Measurements from ENCODE around the gene SIGLEC5. TPM values are rescaled to one million over a fixed set of nuclear protein-coding genes. Genes with fewer than 3 reads are reported as not detected.
A peak's percentile ranks its signal among the peaks of the same experiment; 100 is the strongest.

Gene SIGLEC5
- total RNA-seq, 2 donors from 2014 or later: not detected

GRCh38 chr19:51594774-51595109 lies 35.5 kb downstream of the SIGLEC5 start:
- peak overlapping the region; percentile 67 for H3K27ac Mint-ChIP-seq

GRCh38 chr19:51593969-51594773 lies 36.0 kb downstream of the SIGLEC5 start:
- Histone ChIP-seq H3K4me3 (ENCODE audit: low read length) (peak overlapping the region; percentile 94), H3K27ac (ENCODE audit: low read depth, low read length) (no peak overlapping the region), H3K27me3 (ENCODE audit: control insufficient read depth, insufficient read depth, low read length, poor library complexity, severe bottlenecking) (peaks cover 11% of the 10 kb centered on the region), H3K4me1 (ENCODE audit: control insufficient read depth, insufficient read depth, low read length) (no peaks in the 10 kb centered on the region), H3K9ac (ENCODE audit: extremely low read depth, low read length, poor library complexity, severe bottlenecking) (peak overlapping the region; percentile 44), H3K36me3 (ENCODE audit: control insufficient read depth, insufficient read depth, low read length) (peaks cover 6% of the 10 kb centered on the region), H3K9me3 (ENCODE audit: control insufficient read depth, low read length) (no peaks in the 10 kb centered on the region)
- 1 to 2% methylated on average over 39 to 61 of the region's 61 CpGs for WGBS, 2 experiments (ENCODE audit: insufficient coverage in 1 of 2, insufficient read length in 1 of 2)
- Mint-ChIP-seq H3K4me1 (peaks cover 13% of the 10 kb centered on the region), H3K36me3 (ENCODE audit: low read depth) (peaks cover 6% of the 10 kb centered on the region), H3K9me3 (no peaks in the 10 kb centered on the region), H3K27me3 (ENCODE audit: insufficient read depth) (peaks cover 11% of the 10 kb centered on the region), H3K27ac (peak overlapping the region; percentile 67), H3K4me3 (peak overlapping the region; percentile 76)
- no peak for TF ChIP-seq CTCF (conservative IDR thresholded peaks at IDR 0.05)
- peak; percentile 95 for DNase-seq

More at GRCh38 chr19:51594774-51595109, 35.5 kb downstream of the SIGLEC5 start:
- TF ChIP-seq CTCF (conservative IDR thresholded peaks at IDR 0.05): no peak
- Mint-ChIP-seq H3K4me1 (peaks cover 13% of the 10 kb centered on the region), H3K27me3 (ENCODE audit: insufficient read depth) (peaks cover 11% of the 10 kb centered on the region), H3K9me3 (no peaks in the 10 kb centered on the region), H3K4me3 (peak overlapping the region; percentile 76), H3K36me3 (ENCODE audit: low read depth) (peaks cover 2% of the 10 kb centered on the region)
- H3K9me3 ChIP-seq (ENCODE audit: control insufficient read depth, low read length): no peaks in the 10 kb centered on the region
- peak overlapping the region; percentile 44 for H3K9ac ChIP-seq (ENCODE audit: extremely low read depth, low read length, poor library complexity, severe bottlenecking)
- no peak overlapping the region for H3K27ac ChIP-seq (ENCODE audit: low read depth, low read length)
- no peaks in the 10 kb centered on the region for H3K4me1 ChIP-seq (ENCODE audit: control insufficient read depth, insufficient read depth, low read length)
- no peak for DNase-seq
- peaks cover under 1% of the 10 kb centered on the region for H3K36me3 ChIP-seq (ENCODE audit: control insufficient read depth, insufficient read depth, low read length)
- WGBS, 2 experiments (ENCODE audit: insufficient coverage in 1 of 2, insufficient read length in 1 of 2): 37 to 55% methylated on average over 6 of the region's 6 CpGs
- peak overlapping the region; percentile 94 for H3K4me3 ChIP-seq (ENCODE audit: low read length)
- H3K27me3 ChIP-seq (ENCODE audit: control insufficient read depth, insufficient read depth, low read length, poor library complexity, severe bottlenecking): peaks cover 11% of the 10 kb centered on the region

- H3K9me3 ChIP-seq (ENCODE audit: control insufficient read depth, low read length): peaks cover 3% of the 10 kb centered on the region
- H3K9ac ChIP-seq (ENCODE audit: extremely low read depth, low read length, poor library complexity, severe bottlenecking): no peak overlapping the region
- Mint-ChIP-seq H3K4me3 (peak overlapping the region; percentile 76), H3K4me1 (peaks cover 13% of the 10 kb centered on the region), H3K27me3 (ENCODE audit: insufficient read depth) (peaks cover 11% of the 10 kb centered on the region), H3K36me3 (ENCODE audit: low read depth) (peaks cover 9% of the 10 kb centered on the region), H3K27ac (no peak overlapping the region), H3K9me3 (peaks cover 3% of the 10 kb centered on the region)
- peaks cover 11% of the 10 kb centered on the region for H3K27me3 ChIP-seq (ENCODE audit: control insufficient read depth, insufficient read depth, low read length, poor library complexity, severe bottlenecking)
- H3K36me3 ChIP-seq (ENCODE audit: control insufficient read depth, insufficient read depth, low read length): peaks cover 11% of the 10 kb centered on the region
- TF ChIP-seq CTCF (conservative IDR thresholded peaks at IDR 0.05): no peak
- peak overlapping the region; percentile 94 for H3K4me3 ChIP-seq (ENCODE audit: low read length)
- H3K27ac ChIP-seq (ENCODE audit: low read depth, low read length): no peak overlapping the region
- 48 to 55% methylated on average over 4 to 10 of the region's 10 CpGs for WGBS, 2 experiments (ENCODE audit: insufficient coverage in 1 of 2, insufficient read length in 1 of 2)
- no peak for DNase-seq
- H3K4me1 ChIP-seq (ENCODE audit: control insufficient read depth, insufficient read depth, low read length): no peaks in the 10 kb centered on the region
Measured at GRCh38 chr19:51593138-51593890, 36.9 kb downstream of the SIGLEC5 start.

Measured in endodermal cell (in vitro differentiated cells).